Dendritic cell treated with granulocyte-macrophage colony-stimulating factor and Interleukin-4, amounts not matched to agents 40 ng/mL and 50 ng/mL, for 4 days (primary cell): ENCODE measurements around the gene GBGT1.

Source experiments
- H3K27ac Mint-ChIP-seq: one replicate; pipeline ENCODE4 v1.8.0; 2022; ENCODE audit warnings: mild to moderate bottlenecking, mixed read lengths
- H3K27me3 Mint-ChIP-seq: one replicate; pipeline ENCODE4 v1.8.0; 2022; ENCODE audit warnings: mild to moderate bottlenecking, mixed read lengths
- H3K36me3 Mint-ChIP-seq: one replicate; pipeline ENCODE4 v1.8.0; 2022; ENCODE audit warnings: low read depth, mixed read lengths
- H3K4me1 Mint-ChIP-seq: one replicate; pipeline ENCODE4 v1.8.0; 2022; ENCODE audit warnings: low read depth, mixed read lengths
- H3K4me3 Mint-ChIP-seq: one replicate; pipeline ENCODE4 v1.8.0; 2022; ENCODE audit warnings: mild to moderate bottlenecking, moderate library complexity, mixed read lengths
- H3K9me3 Mint-ChIP-seq: one replicate; pipeline ENCODE4 v1.8.0; 2022; ENCODE audit warnings: mixed read lengths
- intact Hi-C: fragments of 100-400 bp; cut with micrococcal nuclease; formaldehyde crosslinking; loops from one replicate; pipeline ENCODE4 v1.15.0; 2022

GBGT1 gene

DNA sequence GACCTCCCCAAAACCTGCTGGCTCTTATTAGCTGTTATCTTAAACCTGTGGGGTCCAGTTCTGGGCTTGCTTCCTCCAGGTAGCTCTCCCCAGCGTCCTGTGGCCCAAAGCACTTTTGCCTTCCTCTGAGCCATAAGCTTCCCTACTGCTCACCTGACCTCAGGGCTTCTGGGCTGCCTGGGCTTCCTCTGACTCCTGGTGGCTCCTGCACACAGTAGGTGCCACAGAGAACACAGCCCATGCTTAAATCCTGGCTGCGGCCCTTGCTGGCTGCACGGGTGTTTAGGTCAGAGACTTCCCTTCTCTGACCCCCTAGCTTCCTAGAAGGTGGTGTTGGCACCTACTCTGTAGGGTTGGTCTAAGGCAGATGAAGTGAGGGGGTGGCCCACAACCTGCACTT lies 45.1 kb downstream of the GBGT1 start:
- H3K27ac Mint-ChIP-seq = peak overlapping the region; percentile 99
- H3K36me3 Mint-ChIP-seq = peaks cover 59% of the 10 kb centered on the region
- H3K4me1 Mint-ChIP-seq = peaks cover 81% of the 10 kb centered on the region
- H3K9me3 Mint-ChIP-seq = no peaks in the 10 kb centered on the region
- peak overlapping the region; percentile 82 for H3K4me3 Mint-ChIP-seq
- no peaks in the 10 kb centered on the region for H3K27me3 Mint-ChIP-seq
- intact Hi-C loops = no loop called here

DNA sequence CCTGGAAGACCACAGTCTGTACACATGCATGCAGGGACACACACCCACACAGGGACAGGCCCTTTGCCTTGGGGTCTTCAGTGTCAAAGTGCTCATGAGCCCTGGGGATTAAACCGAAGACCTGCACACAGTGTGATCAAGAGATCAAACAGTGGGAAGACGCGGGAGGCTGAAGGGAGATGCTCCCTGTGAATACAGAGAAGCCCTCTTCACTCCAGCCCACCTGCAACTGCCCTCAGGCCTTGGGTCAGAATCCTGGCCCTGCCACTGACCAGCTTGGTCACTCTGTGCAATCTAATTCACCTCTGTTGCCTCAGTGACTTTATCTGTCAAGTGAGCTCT lies 45.6 kb downstream of the GBGT1 start:
- intact Hi-C loops = no loop called here
- H3K4me3 Mint-ChIP-seq = peak overlapping the region; percentile 82
- H3K36me3 Mint-ChIP-seq = peaks cover 59% of the 10 kb centered on the region

DNA sequence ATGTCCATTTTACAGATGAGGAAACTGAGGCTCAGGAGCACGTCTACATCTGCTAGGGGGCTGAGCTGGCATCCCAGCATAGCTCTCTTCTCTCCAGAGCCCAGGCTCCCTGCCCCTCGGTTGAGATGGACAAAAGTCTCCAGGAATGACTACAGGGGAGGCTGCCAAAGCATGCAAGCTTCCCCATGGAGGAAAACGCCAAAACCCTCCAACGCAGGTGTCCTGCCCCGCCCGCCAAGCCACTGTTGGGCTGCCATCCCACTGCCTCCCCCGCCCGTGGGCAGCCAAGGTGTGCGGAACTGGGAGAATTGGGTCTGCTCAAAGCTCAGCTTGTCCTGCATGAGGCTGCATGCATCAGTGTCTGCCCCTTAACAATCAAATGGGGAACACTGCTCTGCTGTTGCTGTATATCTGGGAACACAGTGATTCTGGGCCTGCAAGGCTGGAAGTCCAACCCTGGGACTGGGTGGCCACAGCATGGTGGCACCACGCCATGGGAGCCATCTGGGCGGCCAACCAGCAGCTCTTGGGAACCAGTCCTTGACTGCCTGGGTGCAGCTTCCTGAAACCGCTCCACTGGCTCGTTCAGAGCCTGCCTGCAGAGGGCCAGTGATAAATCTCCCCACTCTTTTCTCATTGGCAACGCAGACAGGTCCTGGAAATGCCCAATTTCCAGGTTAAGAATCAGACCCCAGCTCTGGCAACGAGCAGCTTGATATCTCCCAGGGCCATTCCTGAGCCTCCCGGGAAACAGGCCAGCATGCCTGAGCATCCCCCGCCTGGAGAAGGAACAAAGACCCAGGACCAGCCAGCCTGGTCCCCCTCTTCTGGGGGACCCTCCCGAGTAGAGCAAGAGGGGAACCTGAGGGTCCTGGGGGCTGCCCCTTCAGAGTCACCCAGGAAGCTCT lies 46.2 kb downstream of the GBGT1 start:
- H3K9me3 Mint-ChIP-seq = no peaks in the 10 kb centered on the region
- intact Hi-C loops = no loop called here

More for the DNA sequence above, 45.6 kb downstream of the GBGT1 start:
- H3K27me3 Mint-ChIP-seq = no peaks in the 10 kb centered on the region
- H3K9me3 Mint-ChIP-seq = no peaks in the 10 kb centered on the region
- H3K4me1 Mint-ChIP-seq = peaks cover 81% of the 10 kb centered on the region
- H3K27ac Mint-ChIP-seq = peak overlapping the region; percentile 99

DNA sequence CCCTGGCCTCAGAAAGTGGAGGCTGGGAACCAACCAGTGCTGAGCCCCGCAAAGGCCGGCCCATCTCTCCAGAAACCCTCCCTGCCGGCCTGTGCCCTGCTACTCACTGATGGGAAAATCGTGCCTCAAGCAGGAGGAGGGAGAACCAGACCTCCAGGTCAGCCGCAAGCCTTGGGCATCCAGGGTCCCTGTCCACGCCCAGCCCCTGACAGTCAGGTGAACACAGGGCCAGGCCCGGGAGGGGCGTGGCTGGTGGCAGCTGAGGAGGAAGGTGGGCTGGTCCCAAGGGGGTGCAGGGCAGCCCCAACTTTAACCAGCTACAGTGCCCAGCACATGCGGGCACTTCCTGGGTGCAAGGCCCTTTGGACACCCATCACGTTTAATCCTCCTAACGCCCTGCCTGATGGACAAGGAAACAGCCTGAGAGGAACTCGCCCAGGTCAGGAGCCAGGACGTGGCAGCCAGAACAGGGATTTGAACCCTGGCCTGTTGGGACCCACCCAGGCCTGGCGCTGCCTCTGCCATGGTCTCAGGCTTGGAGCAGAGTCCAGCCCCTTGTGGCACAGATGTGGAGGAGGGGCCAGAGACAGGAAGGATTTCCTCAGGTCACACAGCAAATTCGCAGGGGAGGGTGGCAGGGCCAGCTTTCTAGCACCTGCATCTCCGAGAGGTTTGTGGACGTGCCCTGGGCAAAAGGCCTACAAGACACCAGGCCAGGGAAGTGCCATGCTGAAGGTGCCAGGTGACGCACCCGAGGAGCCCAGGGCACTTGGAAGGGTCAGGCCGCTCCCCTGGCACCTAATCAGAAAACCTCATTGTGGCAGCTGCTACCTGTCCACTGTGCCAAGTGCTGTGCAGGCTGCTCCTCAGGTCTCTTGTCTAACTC lies 47.1 kb downstream of the GBGT1 start:
- Mint-ChIP-seq H3K4me3 (peak overlapping the region; percentile 69), H3K27ac (peak overlapping the region; percentile 99), H3K9me3 (no peaks in the 10 kb centered on the region), H3K36me3 (peaks cover 71% of the 10 kb centered on the region), H3K4me1 (peaks cover 81% of the 10 kb centered on the region), H3K27me3 (no peaks in the 10 kb centered on the region)
- intact Hi-C loops = no loop called here

More for the DNA sequence above, 46.2 kb downstream of the GBGT1 start:
- peak overlapping the region; percentile 99 for H3K27ac Mint-ChIP-seq
- peaks cover 62% of the 10 kb centered on the region for H3K36me3 Mint-ChIP-seq
- peak overlapping the region; percentile 53 for H3K4me3 Mint-ChIP-seq
- no peaks in the 10 kb centered on the region for H3K27me3 Mint-ChIP-seq
- H3K4me1 Mint-ChIP-seq = peaks cover 81% of the 10 kb centered on the region

DNA sequence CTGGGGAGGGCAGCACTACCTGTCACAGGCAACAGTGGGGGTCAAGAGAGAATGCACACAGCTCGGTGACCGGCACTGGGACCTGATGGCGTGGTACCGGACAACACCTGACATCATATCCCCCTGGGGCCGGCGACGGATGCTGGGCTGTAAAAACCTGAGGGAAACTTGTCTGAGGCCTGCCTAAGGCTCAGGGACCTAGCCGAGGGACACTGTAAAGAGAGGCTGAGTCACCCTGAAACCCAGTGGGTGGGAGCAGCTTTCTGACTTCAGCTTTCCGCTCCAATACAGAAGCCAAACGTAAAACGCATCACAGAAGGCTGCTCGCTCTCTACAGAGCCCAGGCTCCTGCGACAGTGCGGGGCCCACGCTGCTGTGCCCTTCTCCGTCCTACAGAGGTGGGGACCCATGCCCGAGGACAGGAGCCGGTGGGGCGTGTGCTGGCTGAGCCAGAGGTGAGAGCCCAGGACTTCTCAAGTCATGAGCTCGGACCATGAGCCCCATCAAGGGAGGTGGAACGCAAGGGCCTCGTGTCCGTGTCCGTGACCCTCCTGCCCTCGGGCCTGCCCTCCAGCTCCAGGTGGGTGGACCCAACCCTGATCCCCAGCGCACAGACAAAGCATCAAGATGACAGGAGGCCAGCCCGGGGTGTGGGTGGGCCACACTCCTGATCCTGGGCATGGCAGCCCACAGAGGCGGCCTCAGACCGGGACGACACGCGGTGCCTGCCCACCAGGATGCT lies 47.9 kb downstream of the GBGT1 start:
- Mint-ChIP-seq H3K27ac (peak overlapping the region; percentile 99), H3K4me3 (peak overlapping the region; percentile 69), H3K36me3 (peaks cover 79% of the 10 kb centered on the region), H3K27me3 (no peaks in the 10 kb centered on the region), H3K4me1 (peaks cover 80% of the 10 kb centered on the region), H3K9me3 (no peaks in the 10 kb centered on the region)
- intact Hi-C loops = no loop called here

DNA sequence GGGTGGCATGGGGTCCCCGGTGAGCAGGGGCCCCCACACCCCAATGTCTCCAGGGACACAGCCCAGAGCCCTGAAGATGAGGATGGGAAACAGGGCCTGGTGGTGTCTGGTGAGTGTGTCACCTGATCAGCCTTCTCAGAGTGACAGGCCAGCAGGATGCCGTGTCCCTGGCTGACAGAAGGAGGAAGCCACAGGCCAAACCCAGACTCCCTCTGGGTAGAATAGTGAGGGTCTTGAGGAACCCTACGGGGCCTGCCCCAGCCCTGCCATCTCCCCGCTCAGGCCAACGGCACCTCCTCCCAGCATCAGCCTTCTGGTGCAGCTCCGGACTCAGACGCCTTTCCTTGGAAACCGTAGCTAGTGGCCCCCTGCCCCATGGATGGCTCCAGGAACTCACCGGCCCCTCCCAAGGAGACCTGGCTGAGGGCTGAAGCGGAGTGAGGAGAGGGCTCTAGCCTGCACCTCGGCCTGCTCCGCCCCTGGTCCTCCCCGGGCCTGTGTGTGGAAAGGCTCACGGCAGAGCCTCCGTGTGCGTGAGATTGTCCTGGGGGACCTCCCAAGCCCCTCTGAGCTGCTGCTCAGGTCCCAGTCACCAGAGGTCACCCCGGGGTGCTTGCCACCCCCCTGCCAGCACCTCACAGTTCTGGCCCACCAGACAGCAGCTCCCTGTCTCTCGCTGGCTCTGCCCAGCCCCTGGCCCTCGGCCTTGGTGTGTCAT lies 48.7 kb downstream of the GBGT1 start:
- Mint-ChIP-seq H3K36me3 (peaks cover 81% of the 10 kb centered on the region), H3K4me1 (peaks cover 83% of the 10 kb centered on the region), H3K27me3 (no peaks in the 10 kb centered on the region), H3K27ac (peak overlapping the region; percentile 99), H3K4me3 (peak overlapping the region; percentile 69), H3K9me3 (no peaks in the 10 kb centered on the region)
- intact Hi-C loops = no loop called here

DNA sequence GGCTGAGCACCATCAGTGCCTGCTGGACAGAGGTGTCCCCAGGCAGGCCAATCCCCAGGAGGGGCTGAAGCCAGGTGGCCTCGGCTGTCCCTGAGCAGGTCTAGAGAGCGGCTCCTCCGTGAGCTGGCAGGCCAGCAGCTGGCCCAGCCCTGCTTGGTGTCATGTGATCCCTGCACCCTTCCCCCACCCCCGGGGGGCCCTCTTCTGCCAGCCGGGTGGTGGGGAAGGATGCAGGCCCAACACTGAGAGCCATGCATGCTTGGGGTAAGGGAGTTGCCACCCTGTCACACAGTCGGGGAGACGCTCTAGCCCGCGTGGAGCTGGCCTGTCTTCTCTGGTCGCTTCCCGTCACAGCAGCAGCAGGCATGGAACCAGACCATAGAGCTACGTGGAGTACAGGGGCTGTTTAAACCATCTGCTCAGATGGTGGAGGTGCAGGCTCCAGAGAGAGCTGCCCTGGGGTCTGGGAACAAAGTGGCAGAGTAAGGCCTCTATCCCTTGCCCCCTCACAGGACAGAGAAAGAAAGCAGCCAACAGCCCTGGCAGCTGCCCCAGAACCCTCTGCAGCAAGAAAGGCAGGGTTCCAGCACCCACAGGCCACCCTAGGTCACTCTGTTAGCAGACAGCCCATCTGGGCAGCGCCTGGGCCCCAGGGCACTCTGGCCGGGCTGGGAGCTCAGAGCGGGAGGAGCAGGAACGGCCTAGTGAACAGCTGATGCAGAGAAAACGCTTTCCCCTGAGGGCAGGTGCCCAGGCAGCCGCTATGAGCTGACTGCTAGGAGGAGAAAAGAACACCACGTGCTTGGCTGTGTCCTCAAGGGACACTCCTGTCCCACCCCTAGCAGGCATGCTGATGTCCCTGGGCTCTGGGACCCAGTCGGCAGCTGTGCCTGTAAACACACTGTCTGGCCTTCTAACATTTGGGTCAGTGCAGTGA lies 49.5 kb downstream of the GBGT1 start:
- intact Hi-C loops = loop anchor here (1.0 kb wide), 1 partner anchor 7 kb away; the partner anchor contains the start of gene RALGDS
- H3K27me3 Mint-ChIP-seq = no peaks in the 10 kb centered on the region
- H3K9me3 Mint-ChIP-seq = no peaks in the 10 kb centered on the region
- H3K4me3 Mint-ChIP-seq = peak overlapping the region; percentile 69
- peaks cover 84% of the 10 kb centered on the region for H3K4me1 Mint-ChIP-seq
- H3K27ac Mint-ChIP-seq = peak overlapping the region; percentile 99
- H3K36me3 Mint-ChIP-seq = peaks cover 81% of the 10 kb centered on the region

DNA sequence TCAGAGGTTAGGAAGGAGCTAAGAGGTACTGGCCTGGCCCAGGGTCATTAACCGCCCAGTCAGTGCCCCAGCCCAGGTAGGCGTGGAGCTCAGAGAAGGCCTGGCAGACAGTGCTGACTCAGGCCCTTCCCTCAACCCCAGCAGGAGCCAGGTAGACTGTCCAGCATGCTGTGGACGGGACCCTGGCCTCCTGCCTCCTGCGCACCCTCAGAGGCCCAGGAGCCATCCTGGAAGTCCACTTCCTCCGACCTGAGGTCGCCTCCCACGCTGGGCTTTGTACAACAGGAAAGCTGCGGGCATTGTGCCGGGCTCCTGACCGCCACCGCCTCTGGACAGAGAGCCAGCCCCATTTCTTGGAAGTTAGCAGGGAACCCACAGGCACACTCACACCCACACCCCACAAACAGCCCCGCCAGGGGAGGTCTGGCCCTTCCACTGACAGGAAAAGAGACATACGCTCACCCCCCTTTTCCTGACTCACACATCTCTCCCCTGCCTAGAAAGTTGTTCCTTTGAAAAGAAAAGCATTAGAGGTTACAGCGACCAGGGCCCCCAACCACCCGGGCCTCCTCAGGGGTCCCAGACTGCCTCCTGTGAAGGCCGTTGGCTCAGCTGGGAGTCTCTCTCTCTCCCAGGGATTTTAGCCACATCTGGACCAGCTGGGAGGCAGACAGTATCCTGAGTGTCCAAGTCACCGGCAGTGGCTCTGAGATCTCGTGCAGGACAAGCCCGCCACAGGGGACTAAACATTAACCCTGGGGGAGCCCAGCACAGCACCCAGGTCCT lies 50.4 kb downstream of the GBGT1 start:
- intact Hi-C loops = loop anchor here (1.0 kb wide), 1 partner anchor 8 kb away; the partner anchor contains the start of gene RALGDS
- H3K4me1 Mint-ChIP-seq = peaks cover 76% of the 10 kb centered on the region

DNA sequence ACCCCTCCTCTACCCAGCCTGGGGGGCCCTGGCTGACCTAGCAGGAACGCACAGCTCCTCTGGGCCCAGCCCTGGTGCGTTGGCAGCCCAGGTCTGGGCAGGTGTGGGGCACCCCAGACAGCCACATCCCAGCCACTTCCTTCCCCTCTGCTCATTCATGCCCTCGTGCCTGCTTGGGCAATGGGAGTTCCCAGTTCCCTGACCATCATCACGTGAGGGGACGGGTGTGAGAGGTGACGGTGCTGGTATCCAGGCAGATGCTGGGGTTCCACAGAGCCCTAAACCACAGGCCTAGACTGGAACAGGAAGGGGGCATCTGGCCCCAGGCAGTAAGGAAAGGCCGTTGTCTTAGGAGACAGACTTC lies 51.1 kb downstream of the GBGT1 start:
- Mint-ChIP-seq H3K36me3 (peaks cover 81% of the 10 kb centered on the region), H3K4me1 (peaks cover 68% of the 10 kb centered on the region), H3K27ac (peak overlapping the region; percentile 99)

More for the DNA sequence above, 50.4 kb downstream of the GBGT1 start:
- Mint-ChIP-seq H3K4me3 (peak overlapping the region; percentile 59), H3K27ac (peak overlapping the region; percentile 99), H3K9me3 (no peaks in the 10 kb centered on the region), H3K27me3 (no peaks in the 10 kb centered on the region), H3K36me3 (peaks cover 81% of the 10 kb centered on the region)

DNA sequence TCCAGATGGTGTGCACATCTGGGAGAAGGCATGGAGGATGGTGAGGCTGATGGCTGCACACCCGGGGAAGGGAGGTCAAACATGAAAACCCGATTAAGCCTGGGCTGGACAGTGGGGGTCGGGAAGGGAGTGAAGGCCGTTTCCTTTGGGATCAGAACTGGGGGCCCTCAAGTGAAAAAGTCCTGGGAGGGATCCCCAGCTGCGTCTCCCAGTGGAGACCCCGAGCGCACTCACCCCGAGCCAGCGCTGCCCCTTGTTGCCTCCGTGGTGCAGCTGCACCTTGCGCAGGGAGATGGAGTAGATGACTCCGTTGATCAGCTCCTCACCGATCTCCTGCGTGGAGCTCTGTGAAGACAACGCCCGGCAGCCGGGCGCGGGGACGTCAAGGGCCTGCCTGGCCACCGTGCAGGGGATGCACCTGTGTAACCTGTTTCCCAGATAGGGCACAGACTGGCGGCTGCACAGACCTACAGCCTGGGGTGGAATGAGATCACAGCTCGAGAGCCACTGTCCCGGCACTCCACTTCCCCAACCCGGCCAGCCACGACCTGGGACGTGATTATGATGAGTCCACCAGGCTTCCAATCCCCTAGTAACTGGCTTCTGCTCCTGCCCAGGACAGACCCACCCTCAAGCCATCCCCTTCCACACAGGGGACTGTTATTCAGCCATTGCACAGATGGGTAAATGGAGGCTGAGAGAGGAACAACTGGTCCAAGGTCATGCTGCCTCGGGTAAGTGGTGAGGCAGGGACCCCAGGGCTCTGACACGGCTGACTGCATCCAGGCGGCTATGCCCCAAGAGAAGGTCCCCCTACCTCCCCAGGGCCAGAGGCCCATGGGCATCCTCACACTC lies 51.7 kb downstream of the GBGT1 start:
- Mint-ChIP-seq H3K9me3 (no peaks in the 10 kb centered on the region), H3K27me3 (no peaks in the 10 kb centered on the region), H3K27ac (peak overlapping the region; percentile 99), H3K4me3 (peak overlapping the region; percentile 59), H3K4me1 (peaks cover 62% of the 10 kb centered on the region), H3K36me3 (peaks cover 81% of the 10 kb centered on the region)
- intact Hi-C loops = loop anchor here (2.0 kb wide), 1 partner anchor 27 kb away; no protein-coding TSS in a partner anchor

More for the DNA sequence above, 51.1 kb downstream of the GBGT1 start:
- Mint-ChIP-seq H3K27me3 (no peaks in the 10 kb centered on the region), H3K9me3 (no peaks in the 10 kb centered on the region), H3K4me3 (peak overlapping the region; percentile 59)
- intact Hi-C loops = loop anchor here (1.0 kb wide), 1 partner anchor 9 kb away; the partner anchor contains the start of gene RALGDS
